ENCODE results near the gene LIMK1. TPM values are rescaled to one million over a fixed set of nuclear protein-coding genes. Genes with fewer than 3 reads are reported as not detected.

The LIMK1 gene
- total RNA-seq, 1 experiment from 2014 or later, result 63.8 TPM

- Histone ChIP-seq H4K91ac (ENCODE audit: insufficient read length, low read depth, low read length) (no peak overlapping the region), H2BK15ac (ENCODE audit: low read depth, low read length) (no peak overlapping the region), H3K4me1 (ENCODE audit: insufficient read depth, low read length) (no peaks in the 10 kb centered on the region), H2BK5ac (ENCODE audit: insufficient read length, low read length) (no peak overlapping the region), H2BK20ac (ENCODE audit: low read depth, low read length, poor library complexity, severe bottlenecking) (no peak overlapping the region), H3K27me3 (ENCODE audit: insufficient read depth, low read length) (no peaks in the 10 kb centered on the region), H3T11ph (ENCODE audit: low read length) (no peak overlapping the region), H2BK12ac (ENCODE audit: insufficient read length, low read depth, low read length) (no peak overlapping the region), H3K4ac (ENCODE audit: low read depth, low read length) (no peak overlapping the region), H4K20me1 (ENCODE audit: control insufficient read depth, insufficient read depth, insufficient read length) (no peaks in the 10 kb centered on the region), H3K27ac (ENCODE audit: insufficient read length, low read depth, low read length) (no peak overlapping the region), H3K4me2 (ENCODE audit: insufficient read depth, insufficient read length, low read length) (no peak overlapping the region), H3K23me2 (ENCODE audit: insufficient read length, low read depth, low read length, poor library complexity, severe bottlenecking) (no peaks in the 10 kb centered on the region), H3K23ac (ENCODE audit: insufficient read length, low read depth, low read length) (no peak overlapping the region), H3K79me1 (ENCODE audit: insufficient read depth, low read depth, low read length, poor library complexity, severe bottlenecking) (no peaks in the 10 kb centered on the region), H2BK120ac (ENCODE audit: low read depth, low read length, poor library complexity, severe bottlenecking) (no peak overlapping the region), H3K14ac (ENCODE audit: insufficient read depth, low read length) (no peak overlapping the region), H4K5ac (ENCODE audit: insufficient read length, low read depth, low read length) (no peak overlapping the region), H2AK5ac (ENCODE audit: insufficient read length, low read length) (no peak overlapping the region), H2AFZ (ENCODE audit: low read length) (no peak overlapping the region), H3K79me2 (ENCODE audit: insufficient read depth, low read length) (no peaks in the 10 kb centered on the region), H4K8ac (replicated peaks; ENCODE audit: insufficient read length, low read depth, low read length) (no peak overlapping the region), H3K56ac (ENCODE audit: insufficient read length, low read depth, low read length) (no peak overlapping the region), H3K9me3 (ENCODE audit: control insufficient read depth, low read depth, low read length) (no peaks in the 10 kb centered on the region), H3K9ac (ENCODE audit: extremely low read depth, insufficient read length, low read length) (no peak overlapping the region), H3K18ac (ENCODE audit: insufficient read length, low read depth, low read length) (no peak overlapping the region)
- TF ChIP-seq, protein P1, sequence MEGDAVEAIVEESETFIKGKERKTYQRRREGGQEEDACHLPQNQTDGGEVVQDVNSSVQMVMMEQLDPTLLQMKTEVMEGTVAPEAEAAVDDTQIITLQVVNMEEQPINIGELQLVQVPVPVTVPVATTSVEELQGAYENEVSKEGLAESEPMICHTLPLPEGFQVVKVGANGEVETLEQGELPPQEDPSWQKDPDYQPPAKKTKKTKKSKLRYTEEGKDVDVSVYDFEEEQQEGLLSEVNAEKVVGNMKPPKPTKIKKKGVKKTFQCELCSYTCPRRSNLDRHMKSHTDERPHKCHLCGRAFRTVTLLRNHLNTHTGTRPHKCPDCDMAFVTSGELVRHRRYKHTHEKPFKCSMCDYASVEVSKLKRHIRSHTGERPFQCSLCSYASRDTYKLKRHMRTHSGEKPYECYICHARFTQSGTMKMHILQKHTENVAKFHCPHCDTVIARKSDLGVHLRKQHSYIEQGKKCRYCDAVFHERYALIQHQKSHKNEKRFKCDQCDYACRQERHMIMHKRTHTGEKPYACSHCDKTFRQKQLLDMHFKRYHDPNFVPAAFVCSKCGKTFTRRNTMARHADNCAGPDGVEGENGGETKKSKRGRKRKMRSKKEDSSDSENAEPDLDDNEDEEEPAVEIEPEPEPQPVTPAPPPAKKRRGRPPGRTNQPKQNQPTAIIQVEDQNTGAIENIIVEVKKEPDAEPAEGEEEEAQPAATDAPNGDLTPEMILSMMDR (conservative IDR thresholded peaks at IDR 0.05), result no peak
- no peaks in the 10 kb centered on the region for H3K9me3 Mint-ChIP-seq
- WGBS (ENCODE audit: extremely low coverage, insufficient read length, low lambda C conversion rate), result no CpG with 5 or more reads among the region's 16 CpGs
- H3K4me1 Mint-ChIP-seq, result peaks cover 7 to 19% of the 10 kb centered on the region in 2 experiments; a peak in 3 of 4 replicates
- no peak for DNase-seq
- no peak overlapping the region for H3K27ac Mint-ChIP-seq
- peaks cover 1% of the 10 kb centered on the region; the same call in 1 of the 2 replicates for H3K27me3 Mint-ChIP-seq (ENCODE audit: low read depth)
- no peak overlapping the region for H3K4me3 Mint-ChIP-seq
- no peaks in the 10 kb centered on the region for H3K36me3 Mint-ChIP-seq (ENCODE audit: insufficient read depth in 1 of 3, low read depth in 3 of 3)
These were observed 14.5 kb upstream of the LIMK1 start for GRCh38 chr7:74069086-74069541.
